Subcutaneous adipose tissue (tissue), 4 donors: ENCODE data around the gene PRR22. TPM values are rescaled to one million over a fixed set of nuclear protein-coding genes. Genes with fewer than 3 reads are reported as not detected.

ENCODE experiments used
- CTCF ChIP-seq: fragments of 450-650 bp; IDR thresholded peaks from one replicate; pipeline ENCODE4 v1.5.1; 2016; ENCODE audit warnings: low read depth, mild to moderate bottlenecking, control low read depth, antibody characterized with exemption, moderate library complexity
- total RNA-seq, 4 donors: library from RNA; depleted of rRNA; stranded (reverse); fragments of >200 nt; gene quantifications; one replicate each; pipeline ENCODE4 v1.1.0, GENCODE V29; 2016

Gene PRR22
- total RNA-seq, 4 donors from 2014 or later = 0.66 to 1.9 TPM; not detected in 2

- TF ChIP-seq CTCF = no peak
These were observed 5.5 kb upstream of the PRR22 start for GRCh38 chr19:5789886-5790558.

GRCh38 chr19:5789351-5789761, 4.8 kb upstream of the PRR22 start:
- no peak for TF ChIP-seq CTCF

- TF ChIP-seq CTCF = no peak
These were observed 3.9 kb upstream of the PRR22 start for GRCh38 chr19:5788422-5788821.

- TF ChIP-seq CTCF = no peak
These were observed 3.0 kb upstream of the PRR22 start for GRCh38 chr19:5787409-5788182.

- no peak for TF ChIP-seq CTCF
These were observed 2.3 kb upstream of the PRR22 start for GRCh38 chr19:5786593-5787408.

GRCh38 chr19:5785423-5785822, 877 bp upstream of the PRR22 start:
- TF ChIP-seq CTCF = no peak
